A673 (cell line): ENCODE results near the gene TTC7B. TPM values are rescaled to one million over a fixed set of nuclear protein-coding genes. Genes with fewer than 3 reads are reported as not detected.

ENCODE experiments used
- BruUV-seq: library from RNA; stranded (reverse); fragments of 400-500 nt; replicated peaks from 2 replicates; lab custom pipeline; 2021; lab: Mats Ljungman, UMichigan
- CTCF ChIA-PET: fragments of 300-600 bp; sonication (Branson Sonifier 250); formaldehyde crosslinking; loops from one replicate; lab custom pipeline; 2022; ENCODE audit warnings: antibody characterized with exemption; lab: Charles Lee
- POLR2A ChIA-PET: fragments of 300-600 bp; sonication (Branson Sonifier 250); formaldehyde crosslinking; loops from one replicate; lab custom pipeline; 2022; ENCODE audit warnings: antibody characterized with exemption; ENCODE audit not compliant: low non-redundant PET; lab: Charles Lee
- DNase-seq: peaks from one replicate; pipeline ENCODE4 v3.0.0-alpha.2; 2015; ENCODE audit warnings: low spot score
- H3K27ac ChIP-seq: fragments of 200-600 bp; sonication (generic); 2 replicates; pipeline ENCODE4 v1.5.1; 2016; ENCODE audit warnings: mixed run types, low read depth, mild to moderate bottlenecking, mixed read lengths, antibody characterized with exemption, low read length; ENCODE audit not compliant: poor library complexity, severe bottlenecking
- H3K27me3 ChIP-seq: fragments of 200-600 bp; sonication (generic); replicated peaks from 2 replicates; pipeline ENCODE4 v1.6.1; 2017; ENCODE audit warnings: mixed run types, low read depth, mild to moderate bottlenecking, mixed read lengths, antibody characterized with exemption, low read length; ENCODE audit not compliant: insufficient read depth, poor library complexity
- H3K36me3 ChIP-seq: fragments of 200-600 bp; sonication (generic); 2 replicates; pipeline ENCODE4 v1.6.1; 2016; ENCODE audit warnings: mixed run types, mild to moderate bottlenecking, mixed read lengths, antibody characterized with exemption, low read length; ENCODE audit not compliant: insufficient read depth, poor library complexity, severe bottlenecking
- H3K4me1 ChIP-seq: fragments of 200-600 bp; sonication (generic); 2 replicates; pipeline ENCODE4 v1.6.1; 2017; ENCODE audit warnings: mixed run types, mild to moderate bottlenecking, mixed read lengths, antibody characterized with exemption, low read length; ENCODE audit not compliant: insufficient read depth, poor library complexity, severe bottlenecking
- H3K4me3 ChIP-seq: fragments of 200-600 bp; sonication (generic); 2 replicates; pipeline ENCODE4 v1.5.1; 2016; ENCODE audit warnings: low read depth, mixed run types, mild to moderate bottlenecking, mixed read lengths, low read length; ENCODE audit not compliant: poor library complexity, severe bottlenecking
- H3K9me3 ChIP-seq: fragments of 200-600 bp; sonication (generic); 2 replicates; pipeline ENCODE4 v1.6.1; 2016; ENCODE audit warnings: mixed run types, low read depth, mild to moderate bottlenecking, mixed read lengths, antibody characterized with exemption, low read length; ENCODE audit not compliant: poor library complexity, severe bottlenecking
- CTCF ChIP-seq: fragments of 300-800, 200-600 bp; sonication (generic); conservative IDR thresholded peaks from 2 replicates; pipeline ENCODE4 v1.5.1; 2017; ENCODE audit warnings: low read depth, mild to moderate bottlenecking, antibody characterized with exemption, low read length, moderate library complexity, mixed read lengths
- EZH2 ChIP-seq: fragments of 200-600 bp; sonication (generic); IDR thresholded peaks from 2 replicates; pipeline ENCODE4 v1.6.1; 2017; ENCODE audit warnings: borderline replicate concordance, low read depth, mild to moderate bottlenecking, mixed read lengths, antibody characterized with exemption, low read length; ENCODE audit not compliant: poor library complexity, severe bottlenecking
- intact Hi-C: fragments of 100-400 bp; cut with micrococcal nuclease; formaldehyde crosslinking; loops from one replicate; pipeline ENCODE4 v1.10.0; 2022; ENCODE audit not compliant: unreplicated experiment
- total RNA-seq: library from RNA; stranded (reverse); gene quantifications from 2 replicates; pipeline ENCODE4 v1.2.3, GENCODE V29; 2021

The TTC7B gene
- total RNA-seq, 1 experiment from 2014 or later, result 39.2 TPM

GRCh38 chr14:90703841-90704737, 112.1 kb downstream of the TTC7B start:
- ChIA-PET POLR2A (interaction anchor here (0.6 kb wide), 1 partner anchor 1402 kb away, joined by 3 read pairs; the partner anchor contains the start of gene ATXN3), CTCF (no interaction called here)
- Histone ChIP-seq H3K27ac (no peak overlapping the region), H3K9me3 (no peaks in the 10 kb centered on the region), H3K36me3 (no peaks in the 10 kb centered on the region), H3K27me3 (no peaks in the 10 kb centered on the region), H3K4me3 (no peak overlapping the region), H3K4me1 (peaks cover 16% of the 10 kb centered on the region)
- intact Hi-C loops, result no loop called here
- no peak for DNase-seq
- TF ChIP-seq EZH2 (no peak), CTCF (no peak)
- BruUV-seq, result no TSS peak

- Histone ChIP-seq H3K9me3 (no peaks in the 10 kb centered on the region), H3K4me3 (no peak overlapping the region), H3K4me1 (peaks cover 45% of the 10 kb centered on the region), H3K36me3 (no peaks in the 10 kb centered on the region), H3K27me3 (no peaks in the 10 kb centered on the region), H3K27ac (peak overlapping the region; percentile 94)
- no peak for DNase-seq
- CTCF ChIA-PET, result interaction anchor here (0.6 kb wide), 1 partner anchor 414 kb away, joined by 6 read pairs; no protein-coding TSS in a partner anchor
- TF ChIP-seq EZH2 (no peak), CTCF (no peak)
- intact Hi-C loops, result no loop called here
- BruUV-seq, result no TSS peak
- POLR2A ChIA-PET, result no interaction called here
Observed at GRCh38 chr14:90700933-90701776, 115.1 kb downstream of the TTC7B start.

- peak overlapping the region; percentile 94 for H3K27ac ChIP-seq
- no peak overlapping the region for H3K4me3 ChIP-seq
- POLR2A ChIA-PET, result no interaction called here
- intact Hi-C loops, result loop anchor here (10.0 kb wide), 1 partner anchor 424 kb away; no protein-coding TSS in a partner anchor
- TF ChIP-seq CTCF (no peak), EZH2 (no peak)
- TSS peak; percentile 96 for BruUV-seq
- no peak for DNase-seq
- H3K27me3 ChIP-seq, result no peaks in the 10 kb centered on the region
- CTCF ChIA-PET, result interaction anchor here (0.6 to 2.4 kb wide), 3 partner anchors 59 to 299 kb away, joined by 3 to 6 read pairs (median 5); no protein-coding TSS in a partner anchor
- H3K4me1 ChIP-seq, result peaks cover 54% of the 10 kb centered on the region
- H3K9me3 ChIP-seq, result no peaks in the 10 kb centered on the region
- no peaks in the 10 kb centered on the region for H3K36me3 ChIP-seq
Observed at GRCh38 chr14:90699016-90699415, 117.2 kb downstream of the TTC7B start.
